Neural crest cell (in vitro differentiated cells): Measurements from ENCODE around the gene LUC7L2. TPM values are rescaled to one million over a fixed set of nuclear protein-coding genes. Genes with fewer than 3 reads are reported as not detected.
"Not testable (repeated sequence)": the region's sequence is repeated elsewhere in the genome, so short reads cannot be mapped to it uniquely, and the experiment has no call there.

Source experiments
- DNase-seq: peaks from one replicate; pipeline ENCODE4 v3.0.0; 2021; ENCODE audit warnings: low read depth, mixed read lengths, low spot score
- H3K27ac Mint-ChIP-seq: one replicate; pipeline ENCODE4 v1.8.0; 2021; ENCODE audit warnings: mild to moderate bottlenecking, mixed read lengths; ENCODE audit not compliant: unreplicated experiment
- H3K27me3 Mint-ChIP-seq: 2 replicates; pipeline ENCODE4 v1.8.0; 2021; ENCODE audit warnings: low read depth, mild to moderate bottlenecking, mixed read lengths
- H3K36me3 Mint-ChIP-seq: 2 replicates; pipeline ENCODE4 v1.8.0; 2021; ENCODE audit warnings: low read depth, mild to moderate bottlenecking, mixed read lengths
- H3K4me1 Mint-ChIP-seq: 2 replicates; pipeline ENCODE4 v1.8.0; 2021; ENCODE audit warnings: mixed read lengths
- H3K4me3 Mint-ChIP-seq: one replicate; pipeline ENCODE4 v1.8.0; 2021; ENCODE audit warnings: mild to moderate bottlenecking, mixed read lengths
- H3K9me3 Mint-ChIP-seq: 2 replicates; pipeline ENCODE4 v1.8.0; 2021; ENCODE audit warnings: mixed read lengths
- CTCF ChIP-seq: fragments of 200-600 bp; sonication (generic); conservative IDR thresholded peaks from 2 replicates; pipeline ENCODE4 v1.5.0; 2021; ENCODE audit warnings: antibody characterized with exemption, mild to moderate bottlenecking
- total RNA-seq: library from RNA; stranded (reverse); gene quantifications from 2 replicates; pipeline ENCODE4 v1.2.1, GENCODE V29; 2021

The LUC7L2 gene
- total RNA-seq, 1 donor from 2014 or later: 102 TPM

DNA sequence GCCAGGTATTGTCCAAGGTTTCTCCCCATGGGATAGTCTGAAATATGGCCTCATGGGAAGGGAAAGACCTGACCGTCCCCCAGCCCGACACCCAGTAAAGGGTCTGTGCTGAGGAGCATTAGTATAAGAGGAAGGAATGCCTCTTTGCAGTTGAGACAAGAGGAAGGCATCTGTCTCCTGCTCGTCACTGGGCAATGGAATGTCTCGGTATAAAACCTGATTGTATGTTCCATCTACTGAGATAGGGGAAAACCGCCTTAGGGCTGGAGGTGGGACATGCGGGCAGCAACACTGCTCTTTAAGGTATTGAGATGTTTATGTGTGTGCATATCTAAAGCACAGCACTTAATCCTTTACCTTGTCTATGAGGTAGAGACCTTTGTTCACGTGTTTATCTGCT, 108.0 kb downstream of the LUC7L2 start:
- not testable (repeated sequence) for DNase-seq, H3K4me3 Mint-ChIP-seq, H3K9me3 Mint-ChIP-seq, H3K4me1 Mint-ChIP-seq, H3K27me3 Mint-ChIP-seq, H3K36me3 Mint-ChIP-seq
- peak overlapping the region; percentile 77 for H3K27ac Mint-ChIP-seq

DNA sequence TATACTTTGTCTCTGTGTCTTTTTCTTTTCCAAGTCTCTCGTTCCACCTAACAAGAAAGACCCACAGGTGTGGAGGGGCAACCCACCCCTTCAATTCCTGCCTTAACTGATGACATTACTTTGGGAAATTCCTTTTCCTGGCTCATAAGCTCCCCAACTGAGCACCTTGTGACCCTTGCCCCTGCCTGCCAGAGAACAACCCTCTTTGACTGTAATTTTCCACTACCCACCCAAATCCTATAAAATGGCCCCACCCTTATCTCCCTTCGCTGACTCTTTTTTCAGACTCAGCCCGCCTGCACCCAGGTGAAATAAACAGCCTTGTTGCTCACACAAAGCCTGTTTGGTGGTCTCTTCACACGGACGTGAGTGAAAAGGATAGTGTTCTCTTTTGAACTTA, 108.6 kb downstream of the LUC7L2 start:
- H3K36me3 Mint-ChIP-seq, H3K9me3 Mint-ChIP-seq, H3K4me3 Mint-ChIP-seq, H3K4me1 Mint-ChIP-seq, DNase-seq, H3K27me3 Mint-ChIP-seq, H3K27ac Mint-ChIP-seq: not testable (repeated sequence)

DNA sequence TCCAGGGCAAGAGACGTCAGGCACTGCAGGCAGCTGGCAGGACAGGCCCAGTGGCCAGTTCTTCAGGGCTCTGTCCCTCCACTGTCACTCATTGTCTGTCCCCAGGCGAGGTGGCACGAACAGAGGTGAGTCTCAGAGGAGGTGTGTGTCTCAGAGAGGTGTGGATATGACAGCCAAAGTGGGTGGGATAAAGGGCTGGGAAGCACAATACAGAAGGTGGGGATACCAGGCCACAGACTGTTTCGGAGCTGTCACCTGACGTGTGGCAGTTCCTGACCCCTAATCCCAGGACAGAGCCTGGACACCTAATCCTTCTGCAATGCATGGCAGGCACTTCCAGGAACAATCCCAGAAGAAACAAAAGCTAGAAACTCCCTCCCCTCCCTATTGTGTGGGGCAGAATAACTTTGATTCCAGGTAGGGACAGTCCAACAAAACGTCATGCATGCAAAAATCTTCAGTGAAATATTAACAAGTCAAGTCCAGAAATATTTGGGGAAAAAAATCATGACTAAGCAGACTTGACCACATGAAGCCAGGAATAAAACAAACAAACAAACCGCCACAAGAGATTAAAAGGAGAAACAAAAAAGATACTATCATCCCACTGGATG, 112.2 kb downstream of the LUC7L2 start:
- Mint-ChIP-seq H3K4me1 (no peaks in the 10 kb centered on the region), H3K36me3 (peaks cover 6% of the 10 kb centered on the region), H3K9me3 (peaks cover 5% of the 10 kb centered on the region), H3K27ac (peak overlapping the region; percentile 8), H3K27me3 (peaks cover 3% of the 10 kb centered on the region), H3K4me3 (no peak overlapping the region)
- DNase-seq: no peak
- no peak for TF ChIP-seq CTCF

Other genes starting within 250 kb of the LUC7L2 start
- 30.1 and 32.1 TPM in 2 replicates for gene UBN2, start 128.7 kb upstream of the LUC7L2 start, total RNA-seq
- gene FMC1, start 18.6 kb upstream of the LUC7L2 start, total RNA-seq: 18.3 and 24.8 TPM in 2 replicates
- gene KLRG2, start 123.8 kb downstream of the LUC7L2 start, total RNA-seq: not detected in 2 replicates
- 0.39 and 0.65 TPM in 2 replicates for gene CLEC2L, start 163.8 kb downstream of the LUC7L2 start, total RNA-seq